Sciatic nerve (tissue), 2 donors: Measurements from ENCODE around the gene PI4K2A. TPM values are rescaled to one million over a fixed set of nuclear protein-coding genes. Genes with fewer than 3 reads are reported as not detected.
"Not testable (repeated sequence)": the region's sequence is repeated elsewhere in the genome, so short reads cannot be mapped to it uniquely, and the experiment has no call there.

Source experiments
- ATAC-seq: fragments of 200-7000 bp; cut with Tn5 transposase; one replicate; pipeline ENCODE4 v1.9.1; 2020; ENCODE audit warnings: mild to moderate bottlenecking, moderate library complexity
- DNase-seq: peaks from one replicate; pipeline ENCODE4 v3.0.0-alpha.2; 2020; ENCODE audit warnings: low spot score
- intact Hi-C: fragments of 100-400 bp; cut with DNase I; formaldehyde crosslinking; loops from one replicate; pipeline ENCODE4 v1.14.2; 2022
- total RNA-seq: library from RNA; stranded (reverse); fragmentation: NEBNext Ultra II Directional; extraction: Animal tissue kit (Norgen Biotek cat#: 25700); gene quantifications from one replicate; pipeline ENCODE4 v1.2.1, GENCODE V29; 2021
- donor health status: DM: no; HTN: no; CAD: no.
- donor health status: DM: no; HTN: no; CAD: no.

The PI4K2A gene
- total RNA-seq, 1 donor from 2014 or later = 16.1 TPM

DNA sequence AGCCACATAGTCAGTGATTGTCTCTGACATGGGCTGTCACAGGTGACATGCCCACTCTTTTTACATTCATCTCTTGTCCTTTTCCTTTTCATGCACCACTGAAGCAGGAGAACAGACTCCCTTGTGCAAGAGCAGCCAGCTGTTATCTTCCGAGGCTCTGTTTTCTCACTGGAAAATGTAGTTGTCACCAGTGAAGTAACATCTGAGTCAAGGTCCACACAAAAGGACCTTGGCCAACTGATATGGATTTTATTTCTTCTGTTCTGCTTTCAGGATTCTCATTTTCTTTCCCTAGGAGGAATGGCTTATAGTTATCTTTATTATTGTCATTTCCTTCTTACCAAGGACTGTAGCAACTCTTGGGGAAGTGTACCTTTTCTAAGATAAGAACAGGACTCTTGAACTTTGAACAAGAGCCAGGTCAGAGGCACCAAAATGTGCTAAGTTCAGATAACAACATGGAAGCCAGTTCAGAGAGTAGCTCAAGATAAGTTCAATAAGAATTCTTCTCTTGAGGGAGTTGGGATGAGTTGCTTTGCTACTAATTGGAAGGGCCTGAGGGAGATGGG is 23.9 kb downstream of the PI4K2A start:
- intact Hi-C loops = no loop called here
- ATAC-seq = no peak
- DNase-seq = no peak

DNA sequence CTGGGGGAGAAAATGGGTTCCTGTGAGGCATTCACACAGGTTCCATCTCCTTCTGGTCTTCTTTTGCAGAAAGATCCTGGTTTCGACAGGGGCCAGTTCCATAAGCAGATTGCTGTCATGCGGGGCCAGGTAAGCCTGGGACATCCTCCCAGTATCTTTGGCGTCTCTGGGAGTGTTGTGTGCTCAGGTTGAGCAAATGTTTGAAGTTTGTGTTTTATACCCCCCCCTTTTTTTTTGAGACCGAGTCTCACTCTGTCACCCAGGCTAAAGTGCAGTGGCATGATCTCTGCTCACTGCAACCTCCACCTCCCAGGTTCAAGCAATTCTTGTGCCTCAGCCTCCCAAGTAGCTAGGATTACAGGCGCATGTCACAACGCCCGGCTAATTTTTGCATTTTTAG is 26.5 kb downstream of the PI4K2A start:
- intact Hi-C loops = no loop called here
- ATAC-seq (no peak), DNase-seq (no peak)

DNA sequence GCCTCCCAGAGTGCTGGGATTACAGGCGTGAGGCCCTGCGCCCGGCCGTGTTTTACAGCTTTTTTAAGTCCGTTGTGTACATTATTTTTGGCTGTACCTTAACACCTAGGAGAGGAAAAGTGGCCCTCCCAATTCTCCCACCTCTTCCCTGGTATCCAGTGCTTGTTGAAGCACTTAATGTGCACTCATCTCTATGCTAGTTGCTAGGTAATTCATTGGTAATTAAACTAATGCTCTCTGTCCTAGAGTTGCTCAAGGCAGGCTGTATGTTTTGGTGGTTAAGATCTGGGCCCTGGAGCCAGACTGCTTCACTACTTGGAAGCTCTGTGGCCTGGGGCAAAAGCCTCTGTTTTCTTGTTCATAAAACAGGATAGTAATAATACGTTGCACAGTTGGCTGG is 27.0 kb downstream of the PI4K2A start:
- intact Hi-C loops = no loop called here
- no peak for DNase-seq
- ATAC-seq = no peak

DNA sequence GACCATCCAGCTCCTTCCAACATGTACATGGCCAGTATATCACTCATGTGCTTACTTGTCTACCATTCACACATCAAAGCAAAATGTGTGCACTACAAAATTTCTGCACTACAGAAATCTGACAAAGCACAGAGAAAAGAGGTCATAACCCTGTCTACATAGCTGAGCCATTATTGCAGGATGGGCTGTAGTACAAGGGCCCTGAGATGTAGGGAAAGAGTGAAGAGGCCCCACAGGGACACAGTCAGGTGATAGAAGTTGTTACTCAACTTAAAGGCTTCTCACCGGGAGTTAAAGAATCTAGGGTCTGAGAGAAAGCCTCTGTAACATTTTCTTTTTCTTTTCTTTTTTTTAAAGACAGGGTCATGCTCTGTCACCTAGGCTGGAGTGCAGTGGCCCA is 29.1 kb downstream of the PI4K2A start:
- no peak for DNase-seq
- ATAC-seq = no peak
- intact Hi-C loops = no loop called here

DNA sequence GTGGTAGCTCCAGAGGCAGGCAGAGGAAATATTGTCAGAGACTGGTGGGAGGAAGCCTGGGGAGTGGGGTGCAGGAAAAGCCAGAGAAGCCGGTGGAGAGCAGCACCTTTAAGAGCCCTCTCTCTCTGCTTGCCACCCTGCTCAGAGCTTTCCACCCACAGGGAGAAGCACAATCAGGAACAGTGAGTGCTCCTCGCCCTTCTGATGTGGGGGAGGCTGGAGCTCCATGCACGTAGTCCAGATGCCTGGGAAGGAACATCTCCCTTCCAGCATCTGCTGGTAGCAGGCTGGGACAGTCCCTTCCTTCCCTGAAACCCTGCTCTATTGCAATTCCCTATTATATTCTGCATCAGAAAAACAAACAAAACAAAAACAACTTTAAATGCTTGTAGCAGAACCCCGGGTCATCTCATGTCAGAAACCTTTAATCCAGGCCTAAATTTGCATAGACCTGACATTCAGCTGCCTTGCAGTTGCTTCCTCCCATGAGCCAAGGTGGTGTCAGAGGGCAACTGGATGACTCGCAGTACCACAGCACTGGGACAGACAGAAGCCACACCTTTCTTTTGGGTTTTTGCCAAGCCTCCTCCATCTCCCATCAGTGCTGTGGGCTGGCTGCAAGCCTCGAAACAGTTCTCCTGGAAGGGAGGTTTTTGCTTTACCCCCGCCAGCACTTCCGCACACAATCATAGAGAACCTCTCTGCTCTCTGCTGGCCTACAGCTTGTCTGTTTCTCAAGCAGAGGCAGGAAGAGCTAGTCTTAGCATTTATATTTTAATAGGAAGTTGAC is 33.5 kb downstream of the PI4K2A start:
- DNase-seq (no peak), ATAC-seq (peak; percentile 81)
- intact Hi-C loops = no loop called here

DNA sequence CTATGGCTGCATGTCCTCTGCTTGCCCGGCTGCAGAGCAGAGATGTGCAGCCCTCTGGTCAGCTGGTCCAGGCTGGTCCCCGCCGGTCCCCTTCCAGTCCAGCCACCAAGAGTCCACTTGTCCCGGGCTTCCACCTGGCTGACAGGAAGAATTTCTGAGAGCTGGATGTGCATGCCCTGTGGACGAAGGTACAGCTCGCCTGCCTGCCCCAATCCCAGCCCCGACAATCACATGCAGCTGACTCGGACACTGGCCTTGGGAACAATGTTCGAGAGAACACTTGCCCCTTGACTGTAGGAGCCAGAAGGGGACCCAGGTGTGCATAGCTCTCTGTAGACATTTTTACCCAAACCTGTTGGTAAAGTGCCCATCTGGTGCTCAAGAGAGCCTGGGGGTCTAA is 34.8 kb downstream of the PI4K2A start:
- DNase-seq (no peak), ATAC-seq (no peak)
- intact Hi-C loops = no loop called here

DNA sequence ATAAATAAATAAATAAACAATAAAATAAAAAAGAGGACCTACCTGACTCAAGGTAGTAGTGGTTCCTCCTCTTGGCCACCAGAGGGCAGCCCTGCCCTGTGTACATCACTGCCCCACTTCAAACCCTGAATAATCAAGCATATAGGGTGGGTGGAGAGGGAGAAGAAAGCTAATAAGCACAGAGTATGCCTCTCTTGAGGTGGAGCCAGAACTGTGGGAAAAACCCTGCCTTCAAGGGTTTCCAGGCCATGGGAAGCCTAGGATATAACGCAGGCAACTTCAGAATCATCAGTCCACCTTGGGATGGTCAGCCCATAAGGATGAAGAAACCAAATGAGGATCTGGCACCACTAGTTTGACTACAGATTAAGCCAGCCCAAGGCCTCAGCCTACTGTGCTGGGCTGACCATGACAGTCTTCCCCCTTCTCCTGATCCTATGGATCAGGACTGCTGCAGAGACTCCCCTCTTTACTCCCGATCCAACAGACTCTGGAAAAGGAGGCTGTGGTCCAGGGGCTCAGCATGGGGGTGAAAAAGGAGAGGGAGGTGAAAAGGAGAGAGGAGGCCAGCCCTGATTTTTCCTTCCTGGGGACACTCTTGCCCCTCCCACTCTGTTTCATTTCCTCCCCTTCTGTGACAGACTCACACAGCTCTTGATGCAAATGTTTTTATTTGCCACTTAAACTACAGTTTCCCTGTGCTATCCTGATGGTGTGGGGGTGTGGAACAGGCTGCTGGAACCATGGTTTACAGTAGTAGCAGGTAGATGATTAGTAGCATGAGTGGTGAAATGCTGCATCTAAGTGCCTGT is 36.5 kb downstream of the PI4K2A start:
- ATAC-seq (peak; percentile 61), DNase-seq (no peak)
- intact Hi-C loops = no loop called here

DNA sequence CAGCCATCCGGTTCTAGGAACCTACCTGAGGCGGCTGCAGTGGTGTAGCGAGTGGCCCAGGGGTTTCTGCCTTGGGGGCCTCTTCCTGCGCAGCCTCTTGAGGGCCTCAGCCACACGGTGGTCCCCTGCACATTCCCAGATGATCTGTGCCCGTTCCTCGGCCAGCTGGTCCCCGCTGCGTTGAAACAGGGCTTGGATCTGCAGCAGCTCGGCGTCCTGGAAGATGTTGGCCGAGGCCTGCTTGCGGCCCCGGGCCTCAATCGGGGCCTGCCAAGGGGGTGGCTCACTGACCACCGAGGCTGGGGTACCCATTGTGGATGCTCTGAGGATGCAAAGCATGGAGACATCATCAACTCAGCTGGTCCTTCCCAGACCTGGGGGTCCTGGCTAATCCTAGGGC is 39.1 kb downstream of the PI4K2A start:
- ATAC-seq = no peak
- DNase-seq = no peak
- intact Hi-C loops = no loop called here

DNA sequence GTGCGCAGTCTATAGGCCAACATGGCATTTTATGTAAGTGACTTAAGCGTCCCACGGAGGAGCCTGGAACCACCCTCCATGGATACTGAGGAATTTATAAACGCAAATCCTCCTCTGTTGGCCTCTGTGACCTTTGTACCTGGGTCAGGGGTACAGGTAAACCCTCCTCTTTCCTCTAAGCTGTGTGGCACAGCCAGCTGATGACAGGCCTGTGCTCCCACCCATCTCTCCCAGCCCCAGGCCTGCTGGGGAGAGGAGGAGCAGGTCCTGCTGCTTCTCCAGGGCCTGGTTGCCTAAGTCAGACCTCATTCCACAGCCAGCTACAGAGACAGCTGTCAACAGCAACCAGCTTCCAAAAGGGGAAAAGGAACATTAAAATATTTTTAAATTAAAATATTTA is 41.6 kb downstream of the PI4K2A start:
- ATAC-seq (no peak), DNase-seq (no peak)
- intact Hi-C loops = no loop called here

DNA sequence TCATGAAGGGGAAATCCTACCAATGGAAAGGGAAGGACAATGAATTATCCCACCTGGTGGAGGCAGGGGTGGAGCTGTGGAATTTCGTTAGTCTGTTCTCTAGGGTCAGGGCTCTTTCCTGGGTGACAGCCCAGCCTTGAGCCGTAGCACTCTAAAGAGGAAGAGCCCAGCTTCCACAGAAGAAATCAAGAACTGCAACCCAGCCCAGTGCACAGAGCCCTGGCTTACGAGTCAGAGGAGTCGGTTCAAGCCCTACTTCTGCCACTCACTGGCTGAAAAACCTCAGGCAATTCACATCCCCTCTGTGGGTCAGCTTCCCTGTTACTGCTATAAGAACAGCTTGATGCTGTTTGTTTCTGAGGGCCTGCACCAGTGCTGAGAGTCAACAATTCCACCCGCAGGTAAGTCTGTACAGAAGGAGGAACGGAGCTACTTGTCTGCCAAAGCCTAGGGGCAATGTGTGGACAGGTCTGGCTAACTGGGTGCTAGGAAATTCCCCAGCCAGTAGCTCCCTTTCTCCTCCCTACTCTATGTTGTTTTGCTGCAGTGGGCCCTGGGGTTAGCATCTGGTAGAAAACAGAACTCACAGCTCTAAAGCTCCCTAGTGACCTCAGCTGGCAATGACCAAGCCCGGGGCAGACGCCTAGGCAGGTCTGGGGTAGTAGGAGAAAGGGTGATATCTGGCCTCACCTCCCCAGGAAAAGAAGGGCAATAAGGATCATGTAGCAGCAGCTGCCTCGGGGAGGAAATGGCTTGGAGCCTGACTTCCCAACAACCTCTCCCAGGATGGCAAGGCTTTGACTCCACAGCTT is 43.3 kb downstream of the PI4K2A start:
- DNase-seq = no peak
- no peak for ATAC-seq
- intact Hi-C loops = no loop called here

DNA sequence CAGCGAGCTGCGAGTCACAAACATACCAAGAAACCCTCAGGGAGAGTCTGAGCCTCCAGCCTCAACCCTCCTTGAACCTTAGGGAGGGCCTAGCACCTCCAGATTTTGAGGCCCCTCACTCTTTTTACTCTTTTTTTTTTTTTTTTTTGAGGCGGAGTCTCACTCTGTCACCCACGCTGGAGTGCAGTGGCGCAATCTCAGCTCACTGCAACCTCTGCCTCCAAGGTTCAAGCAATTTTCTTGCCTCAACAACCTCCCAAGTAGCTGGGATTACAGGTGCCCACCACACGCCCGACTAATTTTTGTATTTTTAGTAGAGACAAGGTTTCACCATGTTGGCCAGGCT is 43.9 kb downstream of the PI4K2A start:
- intact Hi-C loops, ATAC-seq, DNase-seq: not testable (repeated sequence)

DNA sequence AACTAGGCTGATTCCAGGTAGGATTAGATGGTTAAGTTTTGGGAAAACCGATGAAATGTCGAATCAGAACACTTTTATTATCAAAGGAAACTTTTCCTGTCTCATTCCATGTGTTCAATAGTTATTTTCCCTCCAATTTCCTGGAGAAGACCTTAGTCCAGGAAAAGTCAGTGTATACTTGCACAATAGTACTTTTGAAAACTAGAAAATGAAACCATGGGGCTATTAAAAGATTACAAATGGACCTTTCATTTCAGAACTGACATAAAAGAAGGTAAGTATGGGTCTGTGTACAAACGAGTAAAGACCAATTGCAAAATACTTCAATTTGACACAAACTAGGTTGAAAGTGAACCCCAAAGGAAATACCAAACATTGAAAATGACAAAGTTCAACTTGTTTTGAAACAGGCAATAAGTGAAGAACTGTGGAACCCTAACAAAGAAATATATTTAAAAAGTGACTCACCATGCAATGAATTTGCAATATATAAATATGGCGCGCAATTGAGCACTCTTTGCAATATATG is 44.5 kb downstream of the PI4K2A start:
- ATAC-seq = no peak
- no peak for DNase-seq
- intact Hi-C loops = no loop called here

DNA sequence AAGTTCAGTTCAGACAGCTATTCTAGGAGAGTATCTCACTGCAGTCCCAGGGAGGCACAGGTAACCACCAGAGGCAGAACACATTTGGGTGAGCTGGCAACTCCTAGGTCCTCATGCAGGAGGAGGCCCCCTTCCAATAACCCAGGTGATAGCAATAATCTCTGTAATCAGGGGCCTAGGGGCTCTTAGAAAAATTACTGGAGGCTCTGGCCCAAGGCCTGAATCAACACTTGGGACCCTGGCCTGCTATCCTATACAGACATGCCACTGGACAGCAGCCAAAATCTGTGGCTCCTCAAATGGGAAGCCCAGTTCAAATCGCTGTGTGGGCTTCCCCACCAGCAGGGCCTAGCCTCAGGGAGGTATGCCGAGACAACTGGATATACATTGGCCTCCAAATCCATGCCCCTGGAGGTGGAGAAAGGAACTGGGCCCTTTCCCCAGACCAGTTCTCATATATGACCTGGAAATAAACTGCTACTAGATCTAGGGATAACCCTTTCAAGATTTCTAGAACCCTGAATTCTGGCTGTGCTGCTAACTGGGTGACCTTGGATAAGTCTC is 45.0 kb downstream of the PI4K2A start:
- DNase-seq (no peak), ATAC-seq (no peak)
- intact Hi-C loops = no loop called here

DNA sequence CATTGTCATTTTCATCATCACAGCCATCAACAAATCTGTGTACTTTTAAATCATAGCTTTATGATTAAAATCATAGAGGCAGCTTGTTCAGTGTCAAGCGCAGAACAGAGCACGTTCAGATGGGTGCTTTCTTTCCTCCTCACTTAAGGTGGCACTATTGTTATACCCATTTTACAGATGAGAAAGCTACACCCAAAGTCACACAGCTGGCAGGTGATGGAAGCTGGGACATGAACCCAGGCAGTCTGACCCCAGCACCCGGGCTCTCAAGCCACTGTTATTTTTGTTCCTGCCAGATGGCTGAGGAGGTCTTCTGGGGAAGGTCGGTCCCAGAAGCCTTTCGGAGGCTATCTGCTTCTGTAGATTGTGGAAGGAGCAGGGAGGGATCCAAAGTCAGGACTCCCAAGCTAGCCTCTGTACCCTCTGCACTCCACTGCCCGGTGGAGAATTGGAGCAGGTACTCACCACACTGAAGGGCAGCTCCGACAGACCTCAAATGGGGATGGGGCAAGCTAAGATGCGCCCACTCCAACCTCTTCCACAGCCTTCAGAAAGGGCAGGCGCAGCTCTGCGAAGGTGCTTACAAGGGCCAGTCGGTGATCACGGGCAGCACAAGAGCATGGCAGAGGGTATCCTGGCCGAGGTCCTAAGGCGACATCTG is 46.0 kb downstream of the PI4K2A start:
- ATAC-seq (no peak), DNase-seq (no peak)
- intact Hi-C loops = no loop called here

DNA sequence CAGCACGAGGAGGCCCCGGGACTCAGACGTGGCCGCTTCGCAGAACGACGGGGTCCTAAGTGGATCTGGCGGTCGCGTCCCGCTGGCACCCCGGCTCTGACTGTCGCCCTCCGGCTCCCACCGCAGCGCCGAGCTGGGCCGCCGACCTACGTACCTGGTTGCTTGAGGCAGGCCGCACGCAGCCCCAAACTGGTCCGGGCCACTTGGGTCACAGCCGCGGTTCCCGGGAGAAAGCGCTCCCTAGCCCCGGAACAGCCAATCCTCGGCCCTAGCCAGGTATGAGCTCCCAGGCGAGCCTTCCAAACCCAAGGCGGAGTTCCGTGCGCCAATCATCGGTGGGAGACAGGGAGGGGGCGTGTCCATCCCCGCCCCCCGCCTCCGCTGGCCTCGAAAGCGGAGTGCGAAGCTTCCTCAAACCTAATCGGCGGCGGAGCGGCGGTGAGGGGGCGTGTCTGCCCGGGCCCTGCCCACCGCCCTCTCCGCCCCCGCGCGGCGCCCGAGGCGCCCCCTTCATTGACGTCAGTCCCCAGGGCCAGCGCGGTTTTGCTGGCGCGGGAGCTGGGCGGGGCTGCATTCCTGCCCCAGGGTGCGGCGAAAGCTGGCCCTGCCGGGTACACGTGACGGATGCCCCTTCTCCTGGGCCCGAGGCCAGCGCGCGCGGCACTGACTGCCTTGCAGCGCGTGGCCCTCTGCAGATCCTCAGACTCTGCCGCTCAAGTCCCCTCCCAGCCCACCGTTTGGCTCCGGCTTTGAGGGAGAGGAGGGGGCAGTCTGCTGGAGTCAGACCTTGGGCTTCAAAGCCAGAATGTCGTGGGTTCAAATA is 46.7 kb downstream of the PI4K2A start, which contains the start of gene AVPI1:
AVPI1 (minus strand) TSS at position 280 of the 823 bp plus-strand sequence. CDS start 7,336 bp downstream, outside the sequence.
- intact Hi-C loops = no loop called here
- ATAC-seq (peak; percentile 90), DNase-seq (peak; percentile 98)

DNA sequence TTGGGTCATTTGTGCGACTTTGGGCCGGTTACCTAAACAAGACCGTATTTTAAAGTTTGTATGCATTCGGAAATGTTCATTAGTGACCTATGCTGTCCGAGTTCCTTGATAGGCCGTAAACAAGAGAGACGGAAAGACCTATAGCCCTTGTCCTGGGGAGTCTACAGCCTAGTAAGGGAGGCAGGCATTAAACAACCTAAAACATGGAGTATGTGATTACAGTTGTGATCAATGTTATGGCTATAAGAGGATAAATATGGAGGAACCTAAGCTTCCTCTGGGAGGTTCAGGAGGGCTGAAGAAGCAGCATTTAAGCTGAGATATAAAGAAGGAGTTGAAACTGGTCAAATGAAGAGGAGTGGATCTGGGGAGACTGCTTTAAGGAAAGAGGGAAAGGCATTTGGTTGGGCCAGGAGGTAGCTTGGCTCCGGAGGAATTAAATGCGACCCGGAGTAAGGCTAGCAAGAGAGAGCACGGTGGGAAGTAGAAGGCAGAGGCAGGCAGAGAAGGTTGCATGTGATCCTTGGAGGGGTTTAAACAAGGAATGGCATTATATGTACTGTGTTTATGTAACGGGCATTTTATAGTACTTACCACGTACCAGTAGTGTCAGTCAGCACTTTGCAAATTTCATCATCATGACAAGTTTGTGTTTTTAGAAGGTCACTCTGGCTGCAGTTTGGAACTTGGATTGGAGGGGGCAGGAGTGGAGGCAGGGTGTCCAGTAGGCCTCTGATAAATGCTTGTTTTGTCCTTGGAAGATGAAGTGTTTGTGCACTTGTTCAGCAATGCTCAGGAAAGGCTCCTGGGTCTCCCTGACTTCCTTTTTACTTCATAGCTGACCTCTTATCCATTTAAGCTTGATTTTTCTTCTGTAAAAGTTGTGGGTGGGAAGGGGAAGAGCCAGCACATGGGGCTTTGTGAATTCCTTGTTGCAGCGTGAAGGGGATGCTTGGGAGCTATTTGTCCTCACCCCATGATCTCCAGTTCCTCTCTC is 47.6 kb downstream of the PI4K2A start:
- ATAC-seq (peak; percentile 48), DNase-seq (no peak)
- intact Hi-C loops = no loop called here
